NCI-H226 (cell line): ENCODE measurements around the gene APOH.
"Not testable (repeated sequence)": the region's sequence is repeated elsewhere in the genome, so short reads cannot be mapped to it uniquely, and the experiment has no call there.

ENCODE experiments used
- DNase-seq: peaks from one replicate; pipeline ENCODE4 v3.0.0-alpha.2; 2015

Gene APOH

GRCh38 chr17:66228887-66229782 is at the start of gene APOH:
Gene APOH, minus strand, starts transcription at chr17:66229415. Its CDS starts 36 bp downstream, at chr17:66229379.
- no peak for DNase-seq

DNA sequence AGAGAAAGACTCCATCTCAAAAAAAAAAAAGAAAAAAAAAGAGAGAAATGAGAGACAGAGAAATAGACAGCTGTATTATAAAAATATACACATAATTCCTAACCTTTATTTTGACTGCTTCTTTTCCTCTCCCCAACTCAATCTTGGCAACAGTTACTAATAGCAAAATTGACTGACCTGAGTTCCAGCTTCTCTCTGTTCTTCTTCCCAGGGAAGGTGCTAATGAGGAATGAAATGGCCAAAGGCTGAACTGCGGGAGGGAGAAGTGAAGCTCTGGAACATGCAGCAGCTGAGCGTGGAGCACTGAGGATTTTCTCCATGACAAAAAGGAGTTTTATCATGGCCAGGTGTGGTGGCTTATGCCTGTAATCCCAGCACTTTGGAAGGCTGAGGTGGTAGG is 48.0 kb upstream of the APOH start:
- no peak for DNase-seq

DNA sequence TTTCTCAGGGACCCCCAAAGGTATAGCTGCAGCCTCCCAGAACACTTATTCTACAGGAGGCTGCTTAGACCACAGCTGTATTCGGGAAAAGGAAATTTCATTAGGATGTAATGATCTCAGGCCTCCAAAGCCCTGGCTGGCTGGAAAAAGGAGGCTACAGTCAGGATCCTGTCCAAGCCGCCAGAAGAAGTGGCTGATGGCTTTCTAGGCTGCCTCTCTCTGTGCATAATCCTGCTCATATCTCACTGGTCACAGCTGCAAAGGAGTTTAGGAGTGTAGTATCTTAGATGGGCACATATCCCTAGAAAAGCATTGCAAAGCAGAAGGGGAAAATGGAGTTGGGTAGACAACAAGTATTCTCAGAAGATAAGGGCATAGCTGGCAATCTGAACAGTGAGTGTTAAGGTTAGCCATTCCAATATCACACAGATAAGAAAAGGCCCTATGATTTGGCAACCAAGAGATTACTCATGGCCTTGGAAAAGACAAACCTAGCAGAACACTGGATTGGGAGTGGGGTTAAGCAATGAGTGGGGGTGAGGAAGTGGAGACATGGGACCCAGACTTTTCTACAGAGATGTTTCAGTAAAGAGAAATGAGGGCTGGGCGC is 47.2 kb upstream of the APOH start:
- DNase-seq, result peak; percentile 91

DNA sequence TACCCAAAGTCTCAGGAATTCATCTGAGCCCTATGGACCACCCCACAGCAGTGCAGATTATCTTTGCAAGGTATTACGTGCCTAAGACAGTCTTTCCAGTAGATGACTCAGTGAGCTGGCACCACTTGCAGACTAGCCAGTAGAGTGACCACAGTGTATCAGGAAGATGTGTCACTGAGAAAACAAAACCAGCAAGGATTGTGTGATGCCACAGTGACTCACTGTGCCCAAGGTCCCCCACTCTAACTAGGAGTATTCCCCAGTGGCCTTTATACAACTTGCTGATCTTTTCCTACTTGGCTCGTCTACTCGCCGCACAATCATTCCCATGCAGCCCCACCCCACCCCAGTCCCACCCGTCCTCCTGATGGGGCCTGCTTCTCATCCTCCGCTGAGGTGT is 46.4 kb upstream of the APOH start:
- peak; percentile 90 for DNase-seq

- no peak for DNase-seq
Observed at GRCh38 chr17:66273586-66273848, 44.3 kb upstream of the APOH start.

GRCh38 chr17:66272811-66273585 is 43.8 kb upstream of the APOH start:
- peak; percentile 44 for DNase-seq

DNA sequence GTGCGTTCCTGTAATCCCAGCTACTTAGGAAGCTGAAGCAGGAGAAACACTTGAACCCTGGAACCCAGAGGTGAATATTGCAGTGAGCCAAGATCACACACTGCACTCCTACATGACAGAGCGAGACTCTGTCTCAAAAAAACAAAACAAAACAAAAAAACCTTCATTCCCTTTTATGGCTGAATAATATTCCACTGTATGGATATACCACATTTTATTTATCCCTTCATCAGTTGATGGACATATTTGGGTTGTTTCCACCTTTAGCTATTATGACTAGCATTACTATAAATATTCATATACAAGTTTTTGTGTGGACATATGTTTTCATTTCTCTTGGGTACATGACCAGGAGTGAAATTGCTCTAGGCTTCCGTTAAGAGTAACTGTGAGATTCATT is 42.3 kb upstream of the APOH start:
- no peak for DNase-seq

GRCh38 chr17:66270106-66270505 is 40.9 kb upstream of the APOH start:
- DNase-seq, result no peak

DNA sequence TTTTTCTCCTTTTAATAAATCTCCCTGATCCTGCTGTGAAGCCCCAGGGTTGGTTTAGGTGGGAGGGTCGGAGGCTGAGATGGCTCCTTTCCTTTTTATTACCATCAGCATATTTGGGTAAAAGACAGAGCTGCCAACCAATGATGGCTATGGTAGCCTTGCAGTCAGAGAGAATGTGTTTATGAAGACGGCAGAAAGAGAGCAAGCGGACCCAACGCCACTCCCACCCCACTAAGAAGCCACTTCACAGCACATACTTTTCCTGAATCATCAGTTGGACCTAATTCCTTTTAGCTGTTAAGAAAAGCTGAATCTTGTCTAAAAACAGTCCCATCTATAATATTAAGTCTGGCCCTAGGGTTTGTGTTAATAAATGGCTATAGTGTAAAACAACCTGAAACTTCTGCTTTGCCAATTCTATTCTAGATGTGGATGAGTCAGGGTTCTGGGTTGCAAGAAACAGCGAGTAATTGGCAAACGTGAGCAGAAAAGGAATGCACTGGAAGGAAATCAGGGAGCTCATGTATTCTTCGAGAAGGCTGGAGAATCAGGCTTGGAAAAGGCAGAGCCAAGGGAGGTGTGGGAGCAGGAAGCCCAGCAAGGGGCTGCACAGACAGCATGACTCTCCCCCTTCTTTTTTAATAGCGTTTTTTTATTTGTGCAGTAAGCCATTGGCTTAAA is 39.2 kb upstream of the APOH start:
- peak; percentile 69 for DNase-seq

GRCh38 chr17:66264696-66265095 is 35.5 kb upstream of the APOH start:
- no peak for DNase-seq

DNA sequence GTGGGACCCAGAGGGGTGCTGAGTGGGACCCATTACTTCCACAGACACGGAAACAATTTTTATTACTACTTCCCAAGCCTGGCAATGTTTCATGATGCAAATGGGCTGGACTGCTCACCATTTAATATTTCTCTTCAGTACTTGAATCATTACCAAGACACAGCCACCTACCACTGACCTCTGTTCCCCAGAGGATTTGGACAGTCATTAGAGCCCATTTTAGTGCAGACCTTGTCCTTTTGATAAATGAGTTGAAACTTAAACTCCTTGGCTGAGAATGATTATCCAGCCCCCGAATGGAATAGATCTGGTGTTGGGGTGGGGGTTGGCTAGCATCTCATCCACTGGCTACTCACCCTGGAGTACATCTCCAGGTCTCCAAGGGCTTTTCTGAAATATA is 33.6 kb upstream of the APOH start:
- no peak for DNase-seq

DNA sequence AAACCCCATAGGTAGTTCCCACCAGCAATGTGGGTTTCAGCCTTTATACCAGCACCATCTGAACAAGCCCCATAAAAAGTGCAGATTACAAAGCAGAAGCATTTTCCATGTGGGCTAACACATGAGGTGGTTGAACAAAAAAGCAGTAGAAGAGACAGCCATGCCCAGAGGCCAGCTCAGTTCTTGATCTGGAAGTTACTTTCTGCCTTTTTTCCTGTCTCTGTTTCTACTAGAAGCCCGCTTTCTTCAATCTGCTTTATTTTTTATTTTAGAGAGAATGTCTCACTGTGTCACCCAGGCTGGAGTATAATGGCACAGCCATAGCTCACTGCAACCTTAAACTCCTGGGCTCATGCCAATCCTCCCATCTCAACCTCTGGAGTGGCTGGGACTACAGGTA is 31.5 kb upstream of the APOH start:
- no peak for DNase-seq

GRCh38 chr17:66260275-66260674 is 31.1 kb upstream of the APOH start:
- DNase-seq, result no peak

- no peak for DNase-seq
Observed at GRCh38 chr17:66255527-66255971, 26.3 kb upstream of the APOH start.

GRCh38 chr17:66255112-66255511 is 25.9 kb upstream of the APOH start:
- peak; percentile 60 for DNase-seq

GRCh38 chr17:66253458-66253857 is 24.2 kb upstream of the APOH start:
- DNase-seq, result not testable (repeated sequence)

DNA sequence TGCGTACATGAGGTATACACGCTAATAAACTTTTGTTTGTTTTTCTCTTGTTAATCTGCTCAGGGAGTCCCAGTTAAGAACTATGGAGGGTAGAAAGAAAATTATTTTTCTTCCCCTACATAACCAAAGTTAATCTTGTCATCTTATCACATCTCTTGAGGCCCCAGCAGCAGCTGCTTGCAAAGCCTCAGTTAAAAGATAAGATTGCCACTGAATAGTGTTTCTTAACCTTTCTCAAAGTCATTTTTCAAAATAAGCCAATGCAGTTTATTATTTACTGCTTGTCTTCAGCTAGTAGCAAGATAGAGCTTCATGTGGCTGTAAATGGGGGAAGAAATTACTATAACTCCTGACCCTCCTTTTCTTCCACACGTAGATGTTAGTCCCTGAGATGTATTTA is 21.5 kb upstream of the APOH start:
- DNase-seq, result no peak

GRCh38 chr17:66248285-66248684 is 19.1 kb upstream of the APOH start:
- no peak for DNase-seq

DNA sequence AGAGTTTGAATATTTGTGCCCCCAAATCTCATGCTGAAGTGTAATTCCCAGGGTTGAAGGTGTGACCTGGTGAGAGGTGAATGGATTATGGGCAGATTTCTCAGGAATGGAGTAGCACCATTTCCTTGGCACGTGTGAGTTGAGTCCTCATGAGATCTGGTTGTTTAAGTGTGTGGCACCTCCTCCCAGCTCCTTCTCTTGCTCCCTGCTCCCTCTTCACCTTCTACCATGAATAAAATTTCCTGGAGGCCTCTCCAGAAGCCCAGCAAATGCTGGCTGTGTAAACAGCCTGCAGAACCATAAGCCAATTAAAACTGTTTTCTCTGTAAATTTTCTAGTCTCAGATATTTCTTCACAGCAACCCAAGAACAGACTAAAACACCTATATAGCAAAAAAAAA is 12.6 kb upstream of the APOH start:
- DNase-seq, result no peak

GRCh38 chr17:66240630-66241029 is 11.4 kb upstream of the APOH start:
- DNase-seq, result peak; percentile 15

GRCh38 chr17:66240013-66240412 is 10.8 kb upstream of the APOH start:
- DNase-seq, result no peak

DNA sequence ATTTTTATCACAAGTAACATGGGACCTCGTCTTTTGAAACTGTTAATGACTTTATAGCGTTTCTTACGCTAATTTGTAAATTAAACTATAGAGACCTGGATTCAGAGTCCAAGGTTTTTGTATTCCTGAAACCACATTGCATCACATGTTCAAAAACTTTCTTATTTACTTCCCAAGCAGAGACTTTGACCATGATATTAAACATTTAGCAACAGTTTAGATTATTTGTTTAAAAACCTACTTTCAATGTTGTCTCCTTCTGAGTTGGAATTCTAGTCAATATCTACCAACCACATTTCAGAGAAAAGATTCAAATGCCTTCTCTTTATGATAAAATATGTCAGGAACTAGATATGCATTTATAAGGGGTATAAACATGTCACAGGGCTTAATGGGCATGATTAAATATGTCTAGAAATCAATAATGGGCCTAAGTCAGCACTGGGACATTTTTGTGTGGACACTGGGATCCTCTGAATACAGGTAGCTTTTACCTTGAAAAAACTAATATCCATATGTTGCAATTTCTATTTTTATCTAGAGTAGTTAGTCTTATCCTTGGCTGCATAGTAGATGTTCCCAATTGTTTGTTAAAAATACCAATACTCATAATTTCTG is 6.3 kb upstream of the APOH start:
- DNase-seq, result no peak

- no peak for DNase-seq
Observed at GRCh38 chr17:66234611-66235010, 5.4 kb upstream of the APOH start.
